Epidermal melanocyte (primary cell): Measurements from ENCODE around the gene AMDHD2.
"Not testable (repeated sequence)": the region's sequence is repeated elsewhere in the genome, so short reads cannot be mapped to it uniquely, and the experiment has no call there.

ENCODE experiments used
- DNase-seq: peaks from one replicate; pipeline ENCODE4 v3.0.0; 2011; ENCODE audit warnings: low spot score; ENCODE audit not compliant: insufficient read length

The AMDHD2 gene

GRCh38 chr16:2532494-2533141 lies 12.4 kb downstream of the AMDHD2 start:
- no peak for DNase-seq

GRCh38 chr16:2533142-2533755 lies 13.1 kb downstream of the AMDHD2 start:
- not testable (repeated sequence) for DNase-seq

- DNase-seq, result no peak
Measured at GRCh38 chr16:2533912-2534311, 13.7 kb downstream of the AMDHD2 start.

- DNase-seq, result not testable (repeated sequence)
Measured at GRCh38 chr16:2534335-2534734, 14.2 kb downstream of the AMDHD2 start.

- no peak for DNase-seq
Measured at GRCh38 chr16:2535625-2536013, 15.4 kb downstream of the AMDHD2 start.

GRCh38 chr16:2537451-2538379 lies 17.5 kb downstream of the AMDHD2 start, which contains the start of gene PDPK1:
Gene PDPK1, plus strand, starts transcription at chr16:2538021. Its CDS starts 92 bp downstream, at chr16:2538113.
- DNase-seq, result peak; percentile 92

GRCh38 chr16:2539192-2539844 lies 19.1 kb downstream of the AMDHD2 start:
- DNase-seq, result not testable (repeated sequence)

- not testable (repeated sequence) for DNase-seq
Measured at GRCh38 chr16:2539845-2540458, 19.8 kb downstream of the AMDHD2 start.

- not testable (repeated sequence) for DNase-seq
Measured at GRCh38 chr16:2540912-2541311, 20.7 kb downstream of the AMDHD2 start.

GRCh38 chr16:2541409-2541808 lies 21.2 kb downstream of the AMDHD2 start:
- DNase-seq, result not testable (repeated sequence)

- not testable (repeated sequence) for DNase-seq
Measured at GRCh38 chr16:2543771-2544170, 23.6 kb downstream of the AMDHD2 start.

GRCh38 chr16:2550283-2550878 lies 30.2 kb downstream of the AMDHD2 start:
- not testable (repeated sequence) for DNase-seq

- DNase-seq, result not testable (repeated sequence)
Measured at GRCh38 chr16:2551420-2551889, 31.3 kb downstream of the AMDHD2 start.

GRCh38 chr16:2554709-2555425 lies 34.7 kb downstream of the AMDHD2 start:
- not testable (repeated sequence) for DNase-seq

- DNase-seq, result not testable (repeated sequence)
Measured at GRCh38 chr16:2557150-2557549, 37.0 kb downstream of the AMDHD2 start.

- DNase-seq, result not testable (repeated sequence)
Measured at GRCh38 chr16:2560131-2560797, 40.1 kb downstream of the AMDHD2 start.

- DNase-seq, result not testable (repeated sequence)
Measured at GRCh38 chr16:2560798-2561133, 40.6 kb downstream of the AMDHD2 start.

- DNase-seq, result not testable (repeated sequence)
Measured at GRCh38 chr16:2567506-2567905, 47.3 kb downstream of the AMDHD2 start.

- not testable (repeated sequence) for DNase-seq
Measured at GRCh38 chr16:2568573-2568972, 48.4 kb downstream of the AMDHD2 start.
